B cell (primary cell): ENCODE results near the gene PINLYP. TPM values are rescaled to one million over a fixed set of nuclear protein-coding genes. Genes with fewer than 3 reads are reported as not detected.
A peak's percentile ranks its signal among the peaks of the same experiment; 100 is the strongest.

ENCODE experiments used
- ATAC-seq: fragments of 200-7000 bp; cut with Tn5 transposase; one replicate; pipeline ENCODE4 v1.10.0; 2021; ENCODE audit warnings: low read depth, mild to moderate bottlenecking, moderate number of reproducible peaks, moderate library complexity
- CTCF ChIA-PET: fragments of 350-600 bp; sonication (Branson Sonifier 250); formaldehyde crosslinking; loops from one replicate; lab custom pipeline; 2021; ENCODE audit warnings: antibody characterized with exemption, inconsistent platforms; lab: Charles Lee
- POLR2A ChIA-PET: fragments of 350-600 bp; sonication (Branson Sonifier 250); formaldehyde crosslinking; loops from one replicate; lab custom pipeline; 2021; ENCODE audit warnings: antibody characterized with exemption; lab: Charles Lee
- DNase-seq: peaks from one replicate; pipeline ENCODE4 v3.0.0; 2013
- H2AFZ ChIP-seq: 2 replicates; pipeline ENCODE4 v1.6.1; 2012; ENCODE audit warnings: mild to moderate bottlenecking, low read depth, low read length; ENCODE audit not compliant: insufficient read depth, poor library complexity, severe bottlenecking
- H3K27ac ChIP-seq, 2 donors: 1 replicate in 1 of 2; 2 replicates in 1 of 2; pipeline ENCODE4 v1.5.1; 2012 to 2013; ENCODE audit warnings: low read length in 2 of 2, mild to moderate bottlenecking in 2 of 2, moderate library complexity in 1 of 2
- H3K27me3 ChIP-seq, 4 experiments: fragments of 200-600 bp in 1 of 4; sonication (generic) in 1 of 4; replicated peaks in 1 of 4; 1 replicate in 2 of 4; 2 replicates in 2 of 4; pipeline versions ENCODE4 v1.6.1 to v1.7.0; 2013 to 2016; ENCODE audit warnings: low read length in 3 of 4, mild to moderate bottlenecking in 2 of 4, mixed read lengths in 1 of 4, moderate library complexity in 1 of 4; ENCODE audit not compliant: insufficient read depth in 4 of 4, control insufficient read depth in 3 of 4; ENCODE audit errors: control extremely low read depth in 1 of 4
- H3K36me3 ChIP-seq, 2 experiments: replicated peaks in 1 of 2; 1 replicate in 1 of 2; 2 replicates in 1 of 2; pipeline versions ENCODE4 v1.6.1 to v1.7.1; 2013; ENCODE audit warnings: low read length in 1 of 2; ENCODE audit not compliant: insufficient read depth in 2 of 2, control insufficient read depth in 1 of 2; ENCODE audit errors: control extremely low read depth in 1 of 2, extremely low read depth in 1 of 2
- H3K4me1 ChIP-seq, 2 donors: fragments of 200-600 bp in 1 of 2; sonication (generic) in 1 of 2; 1 replicate in 1 of 2; 2 replicates in 1 of 2; pipeline versions ENCODE4 v1.5.1 to v1.6.1; 2013 to 2017; ENCODE audit warnings: low read length in 2 of 2; ENCODE audit not compliant: control insufficient read depth in 2 of 2, insufficient read depth in 2 of 2
- H3K4me2 ChIP-seq: replicated peaks from 2 replicates; pipeline ENCODE3; 2012; ENCODE audit warnings: mild to moderate bottlenecking, low read depth, low read length; ENCODE audit not compliant: poor library complexity, severe bottlenecking
- H3K4me3 ChIP-seq, 5 experiments: fragments of 200-600 bp in 1 of 5; sonication (generic) in 1 of 5; 1 replicate in 3 of 5; 2 replicates in 2 of 5; pipeline versions ENCODE4 v1.5.1 to v1.7.0; 2011 to 2016; ENCODE audit warnings: low read length in 4 of 5, mild to moderate bottlenecking in 4 of 5, low read depth in 2 of 5, control low read depth in 1 of 5, moderate library complexity in 1 of 5; ENCODE audit not compliant: insufficient read depth in 1 of 5; ENCODE audit errors: control extremely low read depth in 1 of 5, extremely low read depth in 1 of 5
- H3K79me2 ChIP-seq: fragments of 200-600 bp; sonication (generic); one replicate; pipeline ENCODE4 v1.6.0; 2016; ENCODE audit warnings: low read length; ENCODE audit not compliant: control insufficient read depth, insufficient read depth
- H3K9ac ChIP-seq: fragments of 200-600 bp; sonication (generic); 2 replicates; pipeline ENCODE4 v1.6.1; 2017; ENCODE audit warnings: mild to moderate bottlenecking, low read length, moderate library complexity
- H3K9me3 ChIP-seq, 3 donors: one replicate each; pipeline versions ENCODE4 v1.6.1 to v1.7.1; 2013; ENCODE audit warnings: low read length in 2 of 3; ENCODE audit not compliant: control insufficient read depth in 2 of 3, insufficient read depth in 1 of 3; ENCODE audit errors: control extremely low read depth in 1 of 3
- H4K20me1 ChIP-seq: 2 replicates; pipeline ENCODE4 v1.6.0; 2012; ENCODE audit warnings: mild to moderate bottlenecking, low read length; ENCODE audit not compliant: insufficient read depth, control insufficient read depth, poor library complexity, severe bottlenecking
- H3K27ac Mint-ChIP-seq: one replicate; pipeline ENCODE4 v1.8.0; 2021; ENCODE audit warnings: mixed read lengths
- H3K27me3 Mint-ChIP-seq: one replicate; pipeline ENCODE4 v1.8.0; 2021; ENCODE audit warnings: mixed read lengths
- H3K4me1 Mint-ChIP-seq: one replicate; pipeline ENCODE4 v1.8.0; 2021; ENCODE audit warnings: mixed read lengths
- H3K4me3 Mint-ChIP-seq: one replicate; pipeline ENCODE4 v1.8.0; 2021; ENCODE audit warnings: mixed read lengths
- H3K9me3 Mint-ChIP-seq: one replicate; pipeline ENCODE4 v1.8.0; 2022; ENCODE audit warnings: mixed read lengths; ENCODE audit not compliant: insufficient read depth
- CTCF ChIP-seq: fragments of 200-600 bp; IDR thresholded peaks from one replicate; pipeline ENCODE4 v1.8.0; 2022; ENCODE audit warnings: antibody characterized with exemption, mild to moderate bottlenecking
- EZH2 ChIP-seq: IDR thresholded peaks from 2 replicates; pipeline ENCODE4 v1.6.1; 2012; ENCODE audit warnings: borderline replicate concordance, low read depth, mild to moderate bottlenecking, moderate library complexity, low read length; ENCODE audit not compliant: insufficient read depth, poor library complexity, severe bottlenecking
- WGBS: methylation state at CpG from one replicate; pipeline ENCODE4 v1.1.5; 2013; ENCODE audit warnings: missing lambda C conversion rate; ENCODE audit not compliant: insufficient coverage; 5-methylcytosine and 5-hydroxymethylcytosine counted together
- intact Hi-C: fragments of 100-400 bp; cut with micrococcal nuclease; formaldehyde crosslinking; loops from one replicate; pipeline ENCODE4 v1.10.0; 2022
- polyA plus RNA-seq: library from polyadenylated mRNA; depleted of rRNA; stranded (reverse); fragments of >200 nt; gene quantifications from 2 replicates; pipeline ENCODE4 v1.2.3, GENCODE V29; 2012
- total RNA-seq, 2 donors: library from RNA; stranded (reverse); fragments of 120-200 nt in 1 of 2; gene quantifications; 1 replicate in 1 of 2; 2 replicates in 1 of 2; pipeline versions ENCODE4 v1.2.3 to v1.2.4, GENCODE V29; 2013 to 2022

PINLYP gene
- total and polyA plus RNA-seq, 2 donors (not counting 1 experiment from before 2014, with no cell fraction given): 2.0 to 2.9 TPM

- H3K36me3 ChIP-seq: no peaks in the 10 kb centered on the region
- peaks cover 6 to 7% of the 10 kb centered on the region in 2 donors for H3K4me1 ChIP-seq
- H3K9me3 ChIP-seq: peaks cover 0 to 24% (median 0%) of the 10 kb centered on the region in 3 donors
- Mint-ChIP-seq H3K4me1 (peaks cover 9% of the 10 kb centered on the region), H3K27me3 (peaks cover 15% of the 10 kb centered on the region), H3K4me3 (no peak overlapping the region), H3K9me3 (no peaks in the 10 kb centered on the region), H3K27ac (no peak overlapping the region)
- ATAC-seq (peak; percentile 6), DNase-seq (no peak)
- WGBS: 73% methylated on average over 24 of the region's 32 CpGs
- intact Hi-C loops: no loop called here
- POLR2A ChIA-PET: interaction anchor here (1.1 kb wide), 1 partner anchor 30 kb away, joined by 3 read pairs; the partner anchor contains the start of genes IRGQ and ZNF576
- peaks cover 8% of the 10 kb centered on the region for H4K20me1 ChIP-seq
- no peak overlapping the region for H2AFZ ChIP-seq
- no peaks in the 10 kb centered on the region for H3K79me2 ChIP-seq
- no peak for TF ChIP-seq CTCF
- TF ChIP-seq EZH2: no peak
- H3K4me2 ChIP-seq: no peak overlapping the region
- CTCF ChIA-PET: interaction anchor here (1.1 to 3.4 kb wide), 3 partner anchors 31 to 107 kb away, joined by 3 to 12 read pairs (median 11); no protein-coding TSS in a partner anchor
- H3K4me3 ChIP-seq: no peak overlapping the region
- no peak overlapping the region for H3K27ac ChIP-seq
- no peak overlapping the region for H3K9ac ChIP-seq
- H3K27me3 ChIP-seq: peaks cover 0 to 14% (median 7%) of the 10 kb centered on the region in 4 experiments
These were observed 50.4 kb downstream of the PINLYP start for GRCh38 chr19:43625918-43626579.

- no peaks in the 10 kb centered on the region for H3K79me2 ChIP-seq
- no peak overlapping the region for H3K27ac ChIP-seq
- ATAC-seq (no peak), DNase-seq (no peak)
- Mint-ChIP-seq H3K27me3 (peaks cover 16% of the 10 kb centered on the region), H3K9me3 (no peaks in the 10 kb centered on the region), H3K4me3 (no peak overlapping the region), H3K4me1 (peaks cover 7% of the 10 kb centered on the region), H3K27ac (no peak overlapping the region)
- TF ChIP-seq CTCF (no peak), EZH2 (no peak)
- intact Hi-C loops: no loop called here
- H3K9me3 ChIP-seq: peaks cover 0 to 24% (median 0%) of the 10 kb centered on the region in 3 donors
- H3K4me1 ChIP-seq: peaks cover 6 to 7% of the 10 kb centered on the region in 2 donors
- H3K4me2 ChIP-seq: no peak overlapping the region
- POLR2A ChIA-PET: no interaction called here
- no peak overlapping the region for H3K4me3 ChIP-seq
- WGBS: 57% methylated on average over 17 of the region's 17 CpGs
- peaks cover 0 to 14% (median 7%) of the 10 kb centered on the region in 4 experiments for H3K27me3 ChIP-seq
- CTCF ChIA-PET: interaction anchor here (1.1 to 3.4 kb wide), 3 partner anchors 32 to 108 kb away, joined by 3 to 12 read pairs (median 11); no protein-coding TSS in a partner anchor
- H2AFZ ChIP-seq: no peak overlapping the region
- H4K20me1 ChIP-seq: peaks cover 8% of the 10 kb centered on the region
- H3K36me3 ChIP-seq: no peaks in the 10 kb centered on the region
- H3K9ac ChIP-seq: no peak overlapping the region
These were observed 51.2 kb downstream of the PINLYP start for GRCh38 chr19:43626838-43627237.
